Panc1 (cell line): ENCODE results near the gene STX18. TPM values are rescaled to one million over a fixed set of nuclear protein-coding genes. Genes with fewer than 3 reads are reported as not detected.

Experiments
- ATAC-seq: fragments of 200-7000 bp; cut with Tn5 transposase; 2 replicates; pipeline ENCODE4 v1.9.1; 2020; ENCODE audit warnings: mild to moderate bottlenecking, moderate library complexity
- BruUV-seq: library from RNA; stranded (reverse); fragments of 400-500 nt; replicated peaks from 2 replicates; lab custom pipeline; 2021; lab: Mats Ljungman, UMichigan
- CTCF ChIA-PET: fragments of 300-600 bp; sonication (Branson Sonifier 250); formaldehyde crosslinking; loops from one replicate; lab custom pipeline; 2022; ENCODE audit warnings: antibody characterized with exemption; lab: Charles Lee
- POLR2A ChIA-PET: fragments of 300-600 bp; sonication (Branson Sonifier 250); formaldehyde crosslinking; loops from one replicate; lab custom pipeline; 2022; ENCODE audit warnings: antibody characterized with exemption; lab: Charles Lee
- DNase-seq: peaks from one replicate; pipeline ENCODE4 v3.0.0-alpha.2; 2010; ENCODE audit warnings: low read depth, low spot score
- H3K27ac ChIP-seq: 2 replicates; pipeline ENCODE4 v1.5.1; 2011; ENCODE audit warnings: mild to moderate bottlenecking, low read length, inconsistent platforms
- H3K27me3 ChIP-seq: fragments of 200-500 bp; sonication (Bioruptor generic); 2 replicates; pipeline ENCODE4 v1.6.0; 2014; ENCODE audit warnings: low read length, inconsistent platforms; ENCODE audit not compliant: control insufficient read depth, insufficient read depth
- H3K36me3 ChIP-seq: fragments of 200-500 bp; sonication (Bioruptor generic); 2 replicates; pipeline ENCODE4 v1.5.1; 2014; ENCODE audit warnings: inconsistent platforms, mild to moderate bottlenecking, low read length, moderate library complexity; ENCODE audit not compliant: control insufficient read depth, insufficient read depth
- H3K4me1 ChIP-seq: 2 replicates; pipeline ENCODE4 v1.5.1; 2011; ENCODE audit warnings: inconsistent platforms, mild to moderate bottlenecking, low read length, moderate library complexity; ENCODE audit not compliant: control insufficient read depth, insufficient read depth
- H3K4me3 ChIP-seq, 2 experiments: 2 replicates each; pipeline ENCODE4 v1.5.1; 2011 to 2012; ENCODE audit warnings: low read depth in 2 of 2, low read length in 2 of 2, mild to moderate bottlenecking in 2 of 2, inconsistent platforms in 1 of 2, moderate library complexity in 1 of 2
- H3K9me3 ChIP-seq: fragments of 200-500 bp; sonication (Bioruptor generic); 2 replicates; pipeline ENCODE4 v1.5.1; 2014; ENCODE audit warnings: low read depth, mild to moderate bottlenecking, inconsistent platforms, low read length, moderate library complexity; ENCODE audit not compliant: control insufficient read depth, insufficient read depth
- CTCF ChIP-seq: fragments of 450-650 bp; IDR thresholded peaks from 2 replicates; pipeline ENCODE4 v1.5.1; 2017; ENCODE audit warnings: mild to moderate bottlenecking
- POLR2AphosphoS5 ChIP-seq: IDR thresholded peaks from 2 replicates; pipeline ENCODE4 v1.6.1; 2012; ENCODE audit warnings: mild to moderate bottlenecking, low read depth, low read length, moderate library complexity
- REST ChIP-seq, 2 experiments: IDR thresholded peaks; 2 replicates each; pipeline ENCODE4 v1.6.1; 2011 to 2012; ENCODE audit warnings: low read depth in 2 of 2, control low read depth in 1 of 2, low read length in 1 of 2, mild to moderate bottlenecking in 1 of 2, moderate library complexity in 1 of 2; ENCODE audit not compliant: insufficient read depth in 1 of 2
- SIN3A ChIP-seq: IDR thresholded peaks from 2 replicates; pipeline ENCODE4 v1.6.1; 2012; ENCODE audit warnings: low read depth, mild to moderate bottlenecking, low read length, moderate library complexity, borderline replicate concordance; ENCODE audit not compliant: insufficient read depth
- TCF7L2 ChIP-seq: IDR thresholded peaks from 2 replicates; pipeline ENCODE4 v1.6.1; 2011; ENCODE audit warnings: mild to moderate bottlenecking, low read depth, low read length, inconsistent platforms
- in situ Hi-C: cut with HindIII; loops from 2 replicates; pipeline ENCODE4 v1.10.0; 2016; ENCODE audit warnings: low sequenced_read_pairs, low pct_unique_long_range_greater_than_20kb
- intact Hi-C: fragments of 100-400 bp; cut with micrococcal nuclease; formaldehyde crosslinking; loops from one replicate; pipeline ENCODE4 v1.10.0; 2022; ENCODE audit not compliant: unreplicated experiment
- total RNA-seq: library from RNA; stranded (reverse); gene quantifications from one replicate; pipeline ENCODE4 v1.2.1, GENCODE V29; 2021; ENCODE audit not compliant: unreplicated experiment

STX18 gene
- total RNA-seq, 1 experiment from 2014 or later: 15.0 TPM

- intact Hi-C loops: no loop called here
- no TSS peak for BruUV-seq
- no peak for TF ChIP-seq SIN3A
- TF ChIP-seq TCF7L2: no peak
- TF ChIP-seq REST (IDR thresholded peaks at IDR 0.05; ENCODE audit: insufficient read depth in 1 of 2, low read depth in 2 of 2, low read length in 1 of 2): no peak
- TF ChIP-seq POLR2AphosphoS5: no peak
- TF ChIP-seq CTCF: no peak
- Histone ChIP-seq H3K9me3 (no peaks in the 10 kb centered on the region), H3K36me3 (no peaks in the 10 kb centered on the region), H3K4me3 (no peak overlapping the region), H3K4me1 (no peaks in the 10 kb centered on the region), H3K27ac (no peak overlapping the region), H3K27me3 (no peaks in the 10 kb centered on the region)
- DNase-seq: no peak
- CTCF ChIA-PET: no interaction called here
- ATAC-seq: no peak
- POLR2A ChIA-PET: no interaction called here
- in situ Hi-C loops: no loop called here
Measured at GRCh38 chr4:4580494-4580893, 38.6 kb upstream of the STX18 start.

- H3K27ac ChIP-seq: no peak overlapping the region
- DNase-seq (no peak), ATAC-seq (no peak)
- H3K4me3 ChIP-seq: no peak overlapping the region
- intact Hi-C loops (no loop called here), in situ Hi-C loops (no loop called here)
- TF ChIP-seq REST (IDR thresholded peaks at IDR 0.05; ENCODE audit: insufficient read depth in 1 of 2, low read depth in 2 of 2, low read length in 1 of 2) (no peak), CTCF (no peak), POLR2AphosphoS5 (no peak), SIN3A (no peak), TCF7L2 (no peak)
- no peaks in the 10 kb centered on the region for H3K36me3 ChIP-seq
- BruUV-seq: no TSS peak
- ChIA-PET POLR2A (no interaction called here), CTCF (no interaction called here)
- no peaks in the 10 kb centered on the region for H3K4me1 ChIP-seq
- H3K9me3 ChIP-seq: no peaks in the 10 kb centered on the region
- H3K27me3 ChIP-seq: no peaks in the 10 kb centered on the region
Measured at GRCh38 chr4:4578981-4579380, 37.1 kb upstream of the STX18 start.
